ENCODE results near the gene HBE1. TPM values are rescaled to one million over a fixed set of nuclear protein-coding genes. Genes with fewer than 3 reads are reported as not detected.
"Not testable (repeated sequence)": the region's sequence is repeated elsewhere in the genome, so short reads cannot be mapped to it uniquely, and the experiment has no call there.

Gene HBE1
- total RNA-seq = not detected

DNA sequence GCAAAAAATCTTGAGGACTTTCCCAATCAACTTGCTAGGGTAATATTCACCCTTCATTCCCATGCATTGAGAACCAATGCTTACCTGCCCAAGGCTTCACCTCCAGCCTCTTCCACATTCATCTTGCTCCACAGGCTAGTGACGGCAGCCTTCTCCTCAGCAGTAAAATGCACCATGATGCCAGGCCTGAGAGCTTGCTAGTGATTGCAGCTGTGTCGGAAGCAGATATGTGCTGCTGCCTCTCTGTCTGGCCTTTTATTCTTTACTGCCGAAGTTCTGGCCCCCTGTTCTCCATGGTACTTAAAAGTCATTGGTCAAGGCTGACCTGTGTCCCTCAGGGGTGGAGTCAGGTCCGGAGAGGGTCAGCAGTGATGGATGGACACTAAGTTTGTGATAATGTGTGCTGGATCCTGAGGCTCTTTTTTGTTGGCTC is at the start of gene HBE1:
Gene HBE1 (minus strand): TSS at position 231 of the 433 bp plus-strand sequence. CDS start 55 bp downstream, at position 176.
- CTCF ChIA-PET = no interaction called here
- POLR2A ChIA-PET = no interaction called here

GRCh38 chr11:5317292-5317691 is 47.5 kb upstream of the HBE1 start:
- ChIA-PET POLR2A (no interaction called here), CTCF (no interaction called here)

- POLR2A ChIA-PET, CTCF ChIA-PET: not testable (repeated sequence)
Observed at GRCh38 chr11:5313326-5314023, 43.7 kb upstream of the HBE1 start.

- POLR2A ChIA-PET = no interaction called here
- CTCF ChIA-PET = no interaction called here
Observed at GRCh38 chr11:5310423-5310822, 40.7 kb upstream of the HBE1 start.

- ChIA-PET CTCF (no interaction called here), POLR2A (no interaction called here)
Observed at GRCh38 chr11:5307256-5308019, 37.7 kb upstream of the HBE1 start.

GRCh38 chr11:5304046-5304445 is 34.3 kb upstream of the HBE1 start:
- ChIA-PET CTCF (no interaction called here), POLR2A (no interaction called here)

DNA sequence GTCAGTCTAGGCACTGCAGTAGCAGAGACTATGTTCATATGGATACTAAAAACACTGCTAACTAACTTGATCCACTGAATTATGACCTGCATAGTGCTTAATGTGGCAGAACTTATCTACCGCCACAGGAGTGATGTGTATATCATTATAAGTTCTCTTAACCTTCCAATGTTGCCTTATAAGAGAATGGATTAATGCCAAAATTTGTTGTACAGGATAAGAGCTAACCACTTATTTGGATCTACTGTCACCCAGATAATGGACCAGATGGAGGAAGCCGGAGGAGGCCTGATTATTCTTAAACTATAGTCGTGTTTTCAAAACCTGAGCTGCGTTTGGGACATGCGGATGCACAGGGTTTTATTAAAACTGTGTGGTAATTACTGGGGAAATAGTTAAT is 33.9 kb upstream of the HBE1 start:
- CTCF ChIA-PET = no interaction called here
- POLR2A ChIA-PET = no interaction called here

DNA sequence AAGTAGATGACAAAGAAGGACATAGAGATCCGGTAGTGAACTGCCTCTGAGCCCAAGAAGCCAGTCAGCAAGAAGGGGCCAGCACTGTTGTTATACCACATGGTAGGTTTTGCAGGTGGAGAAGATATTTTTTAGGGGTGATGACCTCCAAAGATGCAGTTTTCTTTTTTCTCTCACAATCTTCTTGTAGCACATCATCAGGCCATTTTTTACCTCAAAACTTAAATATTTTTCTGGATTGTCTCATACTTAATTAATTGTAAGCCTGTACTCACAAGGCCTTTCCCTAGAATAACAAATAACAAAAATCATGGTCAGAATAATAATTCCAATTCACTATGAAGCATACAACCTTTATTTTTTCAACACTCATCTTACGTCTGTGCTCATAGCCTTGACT is 32.1 kb upstream of the HBE1 start, which contains the start of gene OR51B4:
Gene OR51B4 (minus strand): TSS at position 101 of the 400 bp plus-strand sequence. CDS start 0 bp downstream, at position 101.
- POLR2A ChIA-PET = no interaction called here
- CTCF ChIA-PET = no interaction called here

DNA sequence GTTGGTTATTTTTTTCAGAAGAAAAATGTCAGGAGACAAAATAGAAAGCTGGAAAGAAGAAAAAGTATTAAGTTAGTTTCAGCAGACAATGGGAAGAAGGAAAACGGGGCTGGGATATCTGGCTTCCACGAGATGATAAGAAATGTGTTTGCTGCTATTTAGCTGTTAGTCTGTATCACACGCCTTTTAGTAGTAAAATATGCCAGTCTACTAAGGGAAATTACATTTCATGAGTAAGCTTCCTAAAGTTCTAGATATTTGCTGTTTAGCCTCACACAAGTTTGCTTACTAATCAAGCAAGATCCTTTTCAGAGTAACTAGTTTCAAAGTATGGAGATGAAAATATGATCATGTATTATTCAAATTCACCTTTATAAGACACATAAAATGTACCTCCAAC is 30.5 kb upstream of the HBE1 start:
- ChIA-PET CTCF (no interaction called here), POLR2A (no interaction called here)

GRCh38 chr11:5298451-5298850 is 28.7 kb upstream of the HBE1 start:
- POLR2A ChIA-PET = no interaction called here
- CTCF ChIA-PET = no interaction called here

DNA sequence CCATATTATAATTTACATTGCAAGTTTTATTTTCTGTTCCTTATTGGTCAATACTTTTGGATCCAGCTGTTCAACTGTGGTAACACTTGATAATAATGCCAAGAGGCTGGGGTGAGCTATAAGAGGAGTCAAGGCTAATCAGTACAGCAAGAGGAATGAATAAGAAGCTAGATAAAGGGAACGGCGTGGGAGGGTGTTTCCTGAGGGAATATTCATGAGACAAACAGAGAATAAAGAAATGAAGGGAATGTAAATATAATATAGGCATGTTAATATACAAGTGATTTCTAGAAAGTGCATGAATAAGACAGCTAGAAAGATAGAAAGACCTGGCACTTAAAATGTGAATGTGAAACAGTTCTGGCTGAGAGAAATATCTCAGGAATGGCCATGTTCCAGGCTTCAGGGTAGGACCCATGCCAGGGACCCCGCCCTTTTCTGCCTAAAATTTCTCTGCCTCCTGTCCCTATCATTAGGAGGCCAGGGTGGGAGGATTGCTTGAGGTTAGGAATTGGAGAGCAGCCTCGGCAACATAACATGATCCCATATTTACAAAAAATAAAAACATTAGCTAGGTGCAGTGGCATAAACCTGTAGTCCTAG is 28.1 kb upstream of the HBE1 start:
- ChIA-PET POLR2A (no interaction called here), CTCF (no interaction called here)

DNA sequence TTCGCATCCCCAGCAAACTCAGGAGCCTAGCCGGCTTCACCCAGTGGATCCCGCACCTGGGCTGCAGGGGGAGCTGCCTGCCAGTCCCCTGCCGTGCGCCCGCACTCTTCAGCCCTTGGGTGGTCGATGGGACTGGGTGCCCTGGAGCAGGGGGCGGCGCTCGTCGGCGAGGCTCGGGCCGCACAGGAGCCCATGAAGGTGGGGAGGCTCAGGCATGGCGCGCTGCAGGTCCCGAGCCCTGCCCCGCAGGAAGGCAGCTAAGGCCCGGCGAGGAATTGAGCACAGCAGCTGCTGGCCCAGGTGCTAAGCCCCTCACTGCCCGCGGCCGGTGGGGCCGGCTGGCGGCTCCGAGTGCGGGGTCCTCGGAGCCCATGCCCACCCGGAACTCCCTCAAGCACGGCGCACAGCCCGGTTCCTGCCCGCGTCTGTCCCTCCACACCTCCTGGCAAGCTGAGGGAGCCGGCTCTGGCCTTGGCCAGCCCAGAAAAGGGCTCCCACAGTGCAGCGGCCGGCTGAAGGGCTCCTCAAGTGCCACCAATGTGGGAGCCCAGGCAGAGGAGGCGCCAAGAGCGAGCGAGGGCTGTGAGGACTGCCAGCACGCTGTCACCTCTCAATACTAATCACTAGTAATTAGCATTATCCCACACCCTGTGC is 24.7 kb upstream of the HBE1 start:
- CTCF ChIA-PET, POLR2A ChIA-PET: not testable (repeated sequence)

DNA sequence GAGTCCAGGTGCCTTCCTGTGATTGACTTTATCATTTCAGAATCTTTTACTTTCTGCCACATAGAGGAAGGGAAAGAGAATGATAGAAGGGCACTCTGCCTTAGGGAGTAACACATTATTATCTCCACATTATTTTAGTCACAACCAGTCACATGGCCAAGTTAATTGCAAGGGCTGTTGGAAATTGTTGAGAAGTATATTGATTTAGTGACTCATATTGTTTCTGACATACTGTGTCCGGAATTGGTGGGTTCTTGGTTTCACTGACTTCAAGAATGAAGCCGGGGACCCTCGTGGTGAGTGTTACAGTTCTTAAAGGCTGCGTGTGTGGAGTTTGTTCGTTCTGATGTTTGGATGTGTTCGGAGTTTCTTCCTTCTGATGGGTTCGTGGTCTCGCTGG is 23.3 kb upstream of the HBE1 start:
- POLR2A ChIA-PET = no interaction called here
- CTCF ChIA-PET = no interaction called here

DNA sequence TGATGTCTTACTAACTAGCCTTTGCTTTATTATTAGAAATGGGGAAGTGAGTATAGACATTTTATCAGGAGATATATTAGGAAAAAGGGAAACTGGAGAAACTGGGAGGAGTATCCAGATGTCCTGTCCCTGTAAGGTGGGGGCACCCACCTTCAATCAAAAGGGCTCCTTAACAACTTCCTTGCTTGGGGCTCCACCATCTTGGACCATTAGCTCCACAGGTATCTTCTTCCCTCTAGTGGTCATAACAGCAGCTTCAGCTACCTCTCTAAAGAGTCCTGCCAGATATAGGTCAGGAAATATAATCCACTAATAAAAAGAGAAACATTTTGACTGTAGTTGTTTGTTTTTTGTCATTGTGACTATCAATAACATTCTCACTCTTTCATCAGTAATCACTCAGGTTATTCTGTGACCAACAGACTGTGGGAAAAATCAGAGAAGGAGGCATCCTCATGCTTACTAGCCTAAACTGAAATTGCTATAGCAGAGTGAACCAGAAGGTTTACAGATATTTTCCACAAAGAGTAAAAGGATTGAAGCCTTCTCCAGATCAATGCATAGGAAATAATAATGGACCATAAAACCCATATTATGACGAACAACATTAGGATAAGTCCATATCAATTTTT is 21.6 kb upstream of the HBE1 start:
- CTCF ChIA-PET = no interaction called here
- POLR2A ChIA-PET = no interaction called here

- ChIA-PET POLR2A (no interaction called here), CTCF (no interaction called here)
Observed at GRCh38 chr11:5290106-5290505, 20.4 kb upstream of the HBE1 start.

DNA sequence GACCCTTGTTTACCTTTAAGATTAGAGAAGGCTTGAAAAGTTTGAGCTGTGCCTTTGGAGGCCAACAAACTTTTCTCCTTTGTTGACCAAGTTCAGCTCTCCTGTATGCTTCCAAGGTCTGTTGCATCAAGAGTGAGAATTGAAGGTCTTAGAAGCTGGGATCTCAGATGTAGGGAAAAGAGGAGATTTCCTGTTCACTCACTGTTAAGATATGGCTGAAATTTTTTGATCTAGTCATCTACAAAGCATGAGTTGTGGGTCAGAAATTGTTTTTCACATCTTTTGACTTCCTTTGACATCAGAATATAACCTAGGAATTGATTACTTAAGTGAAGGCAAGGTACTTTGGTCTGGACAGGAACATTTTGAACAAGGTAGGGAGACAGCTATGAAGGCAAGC is 20.0 kb upstream of the HBE1 start:
- CTCF ChIA-PET = no interaction called here
- POLR2A ChIA-PET = no interaction called here

DNA sequence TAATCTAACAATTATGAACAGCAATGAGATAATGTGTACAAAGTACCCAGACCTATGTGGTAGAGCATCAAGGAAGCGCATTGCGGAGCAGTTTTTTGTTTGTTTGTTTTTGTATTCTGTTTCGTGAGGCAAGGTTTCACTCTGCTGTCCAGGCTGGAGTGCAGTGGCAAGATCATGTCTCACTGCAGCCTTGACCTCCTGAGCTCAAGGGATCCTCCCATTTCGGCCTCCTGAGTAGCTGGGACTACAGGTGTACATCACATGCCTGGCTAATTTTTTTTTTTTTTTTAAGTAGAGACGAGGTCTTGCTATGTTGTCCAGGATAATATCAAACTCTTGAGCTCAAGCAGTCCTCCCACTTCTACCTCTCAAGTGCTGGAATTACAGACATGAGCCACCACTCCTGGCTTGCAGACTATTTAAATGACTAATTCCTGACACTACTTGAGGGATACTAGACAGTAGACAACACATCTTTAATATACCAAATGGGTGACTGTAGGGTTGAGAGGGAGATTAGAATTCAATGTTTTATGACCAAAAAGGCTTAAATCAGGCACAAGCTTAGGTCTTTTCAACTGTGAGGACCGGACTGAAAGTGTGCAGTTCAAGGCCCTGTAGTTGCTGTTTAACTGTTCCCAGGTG is 19.3 kb upstream of the HBE1 start:
- POLR2A ChIA-PET = no interaction called here
- CTCF ChIA-PET = no interaction called here

GRCh38 chr11:5288108-5288905 is 18.6 kb upstream of the HBE1 start:
- POLR2A ChIA-PET = no interaction called here
- CTCF ChIA-PET = no interaction called here

- ChIA-PET POLR2A (no interaction called here), CTCF (no interaction called here)
Observed at GRCh38 chr11:5286901-5287300, 17.2 kb upstream of the HBE1 start.
